Hepatocyte (in vitro differentiated cells): Measurements from ENCODE around the gene HMG20A.

ENCODE experiments used
- CTCF ChIP-seq: fragments of 200-600 bp; sonication (generic); IDR thresholded peaks from 2 replicates; pipeline ENCODE4 v1.5.1; 2016; ENCODE audit warnings: antibody characterized with exemption, mild to moderate bottlenecking; ENCODE audit not compliant: poor library complexity
- EZH2 ChIP-seq: fragments of 200-600 bp; sonication (generic); IDR thresholded peaks from 2 replicates; pipeline ENCODE4 v1.6.1; 2016; ENCODE audit warnings: antibody characterized with exemption, mild to moderate bottlenecking, borderline replicate concordance

- no peak for TF ChIP-seq CTCF
- no peak for TF ChIP-seq EZH2
Measured at GRCh38 chr15:77437264-77437663, 16.6 kb downstream of the HMG20A start.
